ENCODE data around the gene EXOC4. TPM values are rescaled to one million over a fixed set of nuclear protein-coding genes. Genes with fewer than 3 reads are reported as not detected.

The EXOC4 gene
- total and polyA plus RNA-seq, 2 of the 8 experiments (the other 6 are each of a cell fraction or from before 2014, with no cell fraction given) = 27.0 to 67.3 TPM

DNA sequence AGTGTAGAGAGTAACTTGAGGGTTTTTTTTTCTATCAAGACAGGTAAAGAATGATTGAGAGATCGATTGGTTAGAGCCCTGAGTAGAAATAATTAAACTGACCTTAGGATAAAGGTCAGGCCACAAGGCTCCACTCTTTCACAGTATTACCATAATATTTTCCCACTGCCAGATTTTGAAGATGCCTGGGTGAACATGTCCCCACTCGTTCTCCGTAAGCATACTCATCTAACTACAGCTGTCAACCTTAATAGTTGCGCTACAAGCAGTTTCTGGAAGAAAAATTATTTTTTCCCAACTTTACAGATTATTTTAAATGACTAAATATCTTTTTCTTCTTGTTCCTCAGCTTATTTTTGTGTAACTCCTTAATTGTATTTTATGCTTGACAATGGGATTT is 671.1 kb downstream of the EXOC4 start:
- no peak overlapping the region for H2AFZ ChIP-seq (ENCODE audit: low read length)
- no peaks in the 10 kb centered on the region for H3K36me3 ChIP-seq (ENCODE audit: control insufficient read depth in 2 of 4, insufficient read depth in 4 of 4, low read length in 3 of 4)
- H3K9ac ChIP-seq (replicated peaks in 1 of 4; ENCODE audit: extremely low read depth in 1 of 4, low read depth in 3 of 4, low read length in 3 of 4) = no peak overlapping the region
- H3K9me3 ChIP-seq (ENCODE audit: insufficient read depth in 2 of 2, low read depth in 1 of 2, low read length in 1 of 2) = no peaks in the 10 kb centered on the region; a peak in 1 of 4 replicates
- no peaks in the 10 kb centered on the region for H3K27me3 ChIP-seq (replicated peaks in 1 of 4; ENCODE audit: control insufficient read depth in 3 of 4, extremely low read depth in 1 of 4, insufficient read depth in 3 of 4, low read length in 3 of 4)
- H3K4ac ChIP-seq (replicated peaks; ENCODE audit: insufficient read length, low read depth, low read length) = no peak overlapping the region
- no peak for TF ChIP-seq EP300 (IDR thresholded peaks at IDR 0.05; ENCODE audit: borderline replicate concordance in 1 of 2, low read depth in 2 of 2, low read length in 2 of 2)
- TF ChIP-seq SIX5 (IDR thresholded peaks at IDR 0.05; ENCODE audit: low read depth, low read length) = no peak
- no peak for TF ChIP-seq SIRT6 (IDR thresholded peaks at IDR 0.05; ENCODE audit: low read length)
- no peak for TF ChIP-seq CTBP2 (IDR thresholded peaks at IDR 0.05; ENCODE audit: borderline replicate concordance, insufficient read depth, insufficient read length, low read length)
- no peak overlapping the region for H2BK5ac ChIP-seq (ENCODE audit: low read depth, low read length)
- H4K91ac ChIP-seq (replicated peaks; ENCODE audit: insufficient read length, low read length) = no peak overlapping the region
- H3K14ac ChIP-seq (ENCODE audit: insufficient read length) = no peak overlapping the region
- FAIRE-seq (no peak), DNase-seq (ENCODE audit: low read depth in 1 of 2, low spot score in 2 of 2) (no peak)
- H2AK5ac ChIP-seq (ENCODE audit: low read depth, low read length) = no peak overlapping the region
- H3K4me2 ChIP-seq (ENCODE audit: insufficient read depth in 1 of 2, low read depth in 2 of 2, low read length in 2 of 2) = no peak overlapping the region
- no peak overlapping the region for H3K27ac ChIP-seq (ENCODE audit: low read depth, low read length)
- WGBS, 2 experiments (ENCODE audit: extremely low coverage in 1 of 2, insufficient coverage in 1 of 2, insufficient read length in 1 of 2, insufficient replicate concordance in 2 of 2, low coverage in 1 of 2, low lambda C conversion rate in 2 of 2, missing lambda C conversion rate in 1 of 2) = 87% methylated on average over 4 of the region's 4 CpGs; no CpG with 5 or more reads in 1 of the 2 experiments
- H2BK15ac ChIP-seq (ENCODE audit: low read length) = no peak overlapping the region
- no peak overlapping the region for H3K23ac ChIP-seq (ENCODE audit: insufficient read length)
- H3K18ac ChIP-seq (ENCODE audit: extremely low read depth, low read length) = no peak overlapping the region
- no peak overlapping the region for H2BK12ac ChIP-seq (ENCODE audit: low read depth, low read length)
- H3K79me2 ChIP-seq (ENCODE audit: control insufficient read depth in 1 of 2, insufficient read depth in 2 of 2, low read length in 2 of 2) = no peaks in the 10 kb centered on the region
- H3K56ac ChIP-seq (replicated peaks; ENCODE audit: insufficient read length, low read depth, low read length) = no peak overlapping the region
- no peak overlapping the region for H4K5ac ChIP-seq (ENCODE audit: insufficient read length, low read depth, low read length)
- peaks cover 0 to 2% of the 10 kb centered on the region in 2 experiments for H4K20me1 ChIP-seq (replicated peaks in 1 of 2; ENCODE audit: control insufficient read depth in 1 of 2, insufficient read depth in 2 of 2, low read length in 2 of 2)
- no peak overlapping the region for H2BK120ac ChIP-seq (replicated peaks; ENCODE audit: low read depth, low read length)
- no peak overlapping the region for H2BK20ac ChIP-seq (ENCODE audit: low read length)
- no peak overlapping the region for H4K8ac ChIP-seq (ENCODE audit: extremely low read depth, insufficient read depth, low read length)
- H3K4me3 ChIP-seq (ENCODE audit: extremely low read depth in 1 of 4, insufficient read depth in 2 of 4, low read depth in 3 of 4, low read length in 4 of 4) = no peak overlapping the region
- ChIA-PET POLR2A (ENCODE audit: partially characterized antibody) (no interaction called here), CTCF (ENCODE audit: partially characterized antibody) (interaction anchor here (0.6 to 1.5 kb wide), 2 partner anchors 12 to 69 kb away, joined by 3 read pairs; no protein-coding TSS in a partner anchor)
- H3K79me1 ChIP-seq (ENCODE audit: low read depth, low read length) = no peaks in the 10 kb centered on the region
- H3K4me1 ChIP-seq (replicated peaks in 1 of 4; ENCODE audit: control insufficient read depth in 3 of 4, insufficient read depth in 4 of 4, low read length in 3 of 4) = no peaks in the 10 kb centered on the region
- no peaks in the 10 kb centered on the region for H3K23me2 ChIP-seq (ENCODE audit: low read depth, low read length)
